LNCAP (cell line): Measurements from ENCODE around the gene SYCN.

ENCODE experiments used
- CTCF ChIP-seq: fragments of 450-650 bp; IDR thresholded peaks from 2 replicates; pipeline ENCODE4 v1.5.1; 2017; ENCODE audit warnings: mild to moderate bottlenecking

Gene SYCN

GRCh38 chr19:39195755-39196154 is 8.3 kb downstream of the SYCN start:
- no peak for TF ChIP-seq CTCF

- no peak for TF ChIP-seq CTCF
These were observed 9.1 kb downstream of the SYCN start for GRCh38 chr19:39194832-39195542.

GRCh38 chr19:39193803-39194202 is 10.3 kb downstream of the SYCN start:
- no peak for TF ChIP-seq CTCF

- TF ChIP-seq CTCF, result no peak
These were observed 11.2 kb downstream of the SYCN start for GRCh38 chr19:39192846-39193245.

GRCh38 chr19:39190768-39191167 is 13.3 kb downstream of the SYCN start:
- TF ChIP-seq CTCF, result no peak

GRCh38 chr19:39188960-39189359 is 15.1 kb downstream of the SYCN start:
- no peak for TF ChIP-seq CTCF

GRCh38 chr19:39187552-39187943 is 16.5 kb downstream of the SYCN start:
- peak; percentile 32 for TF ChIP-seq CTCF

GRCh38 chr19:39186391-39186790 is 17.7 kb downstream of the SYCN start:
- TF ChIP-seq CTCF, result no peak
